GM23338 (cell line): ENCODE results near the gene DXO. TPM values are rescaled to one million over a fixed set of nuclear protein-coding genes. Genes with fewer than 3 reads are reported as not detected.
"Not testable (repeated sequence)": the region's sequence is repeated elsewhere in the genome, so short reads cannot be mapped to it uniquely, and the experiment has no call there.

Source experiments
- ATAC-seq: fragments of 200-7000 bp; cut with Tn5 transposase; 3 replicates; pipeline ENCODE4 v1.9.1; 2020
- DNase-seq: peaks from one replicate; pipeline ENCODE4 v3.0.0-alpha.2; 2015; ENCODE audit warnings: low spot score
- H2AFZ ChIP-seq: fragments of 200-600 bp; sonication (generic); 2 replicates; pipeline ENCODE4 v1.8.0; 2016; ENCODE audit warnings: antibody characterized with exemption, mild to moderate bottlenecking, moderate library complexity
- H3F3A ChIP-seq: fragments of 200-600 bp; sonication (generic); replicated peaks from 2 replicates; pipeline ENCODE4 v1.8.0; 2017; ENCODE audit warnings: antibody characterized with exemption, mixed run types, low read depth
- H3K27ac ChIP-seq: fragments of 200-600 bp; sonication (generic); 2 replicates; pipeline ENCODE4 v1.6.1; 2016; ENCODE audit warnings: low read depth
- H3K27me3 ChIP-seq: fragments of 200-600 bp; sonication (generic); 2 replicates; pipeline ENCODE4 v1.8.0; 2016; ENCODE audit warnings: mild to moderate bottlenecking, mixed run types, moderate library complexity; ENCODE audit not compliant: insufficient read depth
- H3K36me3 ChIP-seq: fragments of 200-600 bp; sonication (generic); 2 replicates; pipeline ENCODE4 v1.8.0; 2016; ENCODE audit warnings: mild to moderate bottlenecking; ENCODE audit not compliant: insufficient read depth
- H3K4me1 ChIP-seq: fragments of 200-600 bp; sonication (generic); 2 replicates; pipeline ENCODE4 v1.8.0; 2016; ENCODE audit warnings: mild to moderate bottlenecking, moderate library complexity; ENCODE audit not compliant: insufficient read depth
- H3K4me2 ChIP-seq: fragments of 200-600 bp; sonication (generic); 2 replicates; pipeline ENCODE4 v1.7.1; 2017; ENCODE audit warnings: mixed run types
- H3K4me3 ChIP-seq: fragments of 200-600 bp; sonication (generic); 2 replicates; pipeline ENCODE4 v1.6.1; 2016; ENCODE audit warnings: mixed run types
- H3K79me2 ChIP-seq: fragments of 200-600 bp; sonication (generic); replicated peaks from 2 replicates; pipeline ENCODE4 v1.8.0; 2017; ENCODE audit warnings: mild to moderate bottlenecking; ENCODE audit not compliant: insufficient read depth
- H3K9me2 ChIP-seq: fragments of 200-600 bp; sonication (generic); 2 replicates; pipeline ENCODE4 v1.8.0; 2017; ENCODE audit not compliant: insufficient read depth
- H4K20me1 ChIP-seq: fragments of 200-600 bp; sonication (generic); replicated peaks from 2 replicates; pipeline ENCODE4 v1.8.0; 2017; ENCODE audit warnings: mild to moderate bottlenecking; ENCODE audit not compliant: insufficient read depth
- H3K27ac Mint-ChIP-seq: 2 replicates; pipeline ENCODE4 v1.8.0; 2020; ENCODE audit warnings: inconsistent platforms, mild to moderate bottlenecking, moderate library complexity, mixed read lengths
- H3K27me3 Mint-ChIP-seq: 3 replicates; pipeline ENCODE4 v1.8.0; 2022; ENCODE audit warnings: low read depth, mild to moderate bottlenecking, moderate library complexity, mixed read lengths, inconsistent platforms; ENCODE audit not compliant: insufficient read depth, poor library complexity
- H3K36me3 Mint-ChIP-seq: 3 replicates; pipeline ENCODE4 v1.8.0; 2021; ENCODE audit warnings: low read depth, mild to moderate bottlenecking, inconsistent platforms, moderate library complexity, mixed read lengths
- H3K4me1 Mint-ChIP-seq: 3 replicates; pipeline ENCODE4 v1.8.0; 2020; ENCODE audit warnings: mild to moderate bottlenecking, inconsistent platforms, mixed read lengths
- H3K4me3 Mint-ChIP-seq: 3 replicates; pipeline ENCODE4 v1.8.0; 2021; ENCODE audit warnings: moderate library complexity, mild to moderate bottlenecking, inconsistent platforms, mixed read lengths
- H3K9me3 Mint-ChIP-seq: 3 replicates; pipeline ENCODE4 v1.8.0; 2020; ENCODE audit warnings: moderate library complexity, mild to moderate bottlenecking, inconsistent platforms, mixed read lengths
- CREB1 ChIP-seq: fragments of 250-450 bp; sonication (Bioruptor Pico); IDR thresholded peaks from 2 replicates; pipeline ENCODE4 v1.5.0; 2020; ENCODE audit warnings: low read depth, mild to moderate bottlenecking, moderate library complexity
- EZH2 ChIP-seq: fragments of 200-600 bp; sonication (generic); IDR thresholded peaks from one replicate; pipeline ENCODE4 v1.8.0; 2017; ENCODE audit warnings: antibody characterized with exemption, mild to moderate bottlenecking, low read depth; ENCODE audit not compliant: unreplicated experiment
- EZH2phosphoT487 ChIP-seq: fragments of 200-600 bp; sonication (generic); IDR thresholded peaks from one replicate; pipeline ENCODE4 v1.8.1; 2018; ENCODE audit warnings: antibody characterized with exemption; ENCODE audit not compliant: unreplicated experiment
- JUNB ChIP-seq: IDR thresholded peaks from one replicate; pipeline ENCODE4 v1.6.1; 2016; ENCODE audit warnings: antibody characterized with exemption; ENCODE audit not compliant: unreplicated experiment
- POLR2AphosphoS5 ChIP-seq: IDR thresholded peaks from 2 replicates; pipeline ENCODE4 v1.6.1; 2016; ENCODE audit warnings: antibody characterized with exemption, low read depth
- STAT1 ChIP-seq: IDR thresholded peaks from one replicate; pipeline ENCODE4 v1.6.1; 2016; ENCODE audit warnings: antibody characterized with exemption; ENCODE audit not compliant: unreplicated experiment
- ZNF114 ChIP-seq: fragments of 250-450 bp; sonication (Bioruptor Pico); IDR thresholded peaks from 2 replicates; pipeline ENCODE4 v1.5.0; 2020; ENCODE audit warnings: mild to moderate bottlenecking, moderate library complexity
- ZNF331 ChIP-seq: fragments of 250-450 bp; sonication (Bioruptor Pico); IDR thresholded peaks from 2 replicates; pipeline ENCODE4 v1.5.0; 2020; ENCODE audit warnings: low read depth, mild to moderate bottlenecking, moderate library complexity
- polyA plus RNA-seq: library from polyadenylated mRNA; unstranded; fragments of >200 nt; fragmentation: Nextera tagmentation; extraction: Ambion mirVana; gene quantifications from 2 replicates; pipeline ENCODE4 v1.2.1, GENCODE V29; 2016
- total RNA-seq: library from RNA; depleted of rRNA; stranded (reverse); fragments of >200 nt; shearing (Covaris generic); gene quantifications from 2 replicates; pipeline ENCODE4 v1.2.3, GENCODE V29; 2014
- TF ChIP-seq, protein P1 (sequence below): IDR thresholded peaks from one replicate; pipeline ENCODE4 v1.6.1; 2018; ENCODE audit warnings: antibody characterized with exemption; ENCODE audit not compliant: unreplicated experiment
- TF ChIP-seq, protein P2 (sequence below), 2 experiments: fragments of 200-600 bp in 1 of 2; sonication (generic) in 1 of 2; conservative IDR thresholded peaks; 2 replicates each; pipeline versions ENCODE4 v1.5.1 to v1.6.1; 2016 to 2017; ENCODE audit warnings: antibody characterized with exemption in 2 of 2, low read depth in 2 of 2, mild to moderate bottlenecking in 2 of 2, moderate library complexity in 1 of 2
- TF ChIP-seq, protein P3 (sequence below): IDR thresholded peaks from 2 replicates; pipeline ENCODE4 v1.6.1; 2016; ENCODE audit warnings: antibody characterized with exemption

DXO gene
- total and polyA plus RNA-seq, 2 experiments from 2014 or later = 15.6 to 19.7 TPM

DNA sequence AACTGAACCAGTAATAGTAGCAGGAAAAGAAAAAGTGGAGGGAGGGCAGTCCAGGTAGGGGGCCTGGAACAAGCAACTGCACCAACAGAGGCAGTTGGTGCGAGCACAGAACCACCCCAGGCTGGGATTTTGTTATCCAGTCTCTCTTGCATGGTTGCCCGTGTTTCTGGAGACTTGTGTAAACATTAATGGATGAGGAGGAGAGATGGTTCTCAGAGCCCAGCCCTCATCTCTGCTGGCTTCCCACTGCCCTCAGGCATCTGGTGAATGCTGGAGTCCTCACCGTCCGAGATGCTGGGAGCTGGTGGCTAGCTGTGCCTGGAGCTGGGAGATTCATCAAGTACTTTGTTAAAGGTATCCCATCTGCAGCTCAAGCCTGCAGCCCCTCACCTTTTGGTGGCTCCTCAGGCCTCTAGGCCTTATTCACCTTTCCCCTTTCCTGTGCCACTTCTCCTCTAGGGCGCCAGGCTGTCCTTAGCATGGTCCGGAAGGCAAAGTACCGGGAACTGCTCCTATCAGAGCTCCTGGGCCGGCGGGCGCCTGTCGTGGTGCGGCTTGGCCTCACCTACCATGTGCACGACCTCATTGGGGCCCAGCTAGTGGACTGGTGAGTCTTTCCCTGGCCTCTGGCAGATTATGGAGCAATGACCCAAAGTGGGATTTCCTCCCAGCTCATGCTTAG lies 8.4 kb upstream of the DXO start:
- not testable (repeated sequence) for H3K9me2 ChIP-seq, H3K27me3 ChIP-seq, H3K4me3 ChIP-seq, H3K79me2 ChIP-seq, H3K4me1 ChIP-seq, H3K4me3 Mint-ChIP-seq, H3K4me2 ChIP-seq, H3K27me3 Mint-ChIP-seq, H3K4me1 Mint-ChIP-seq, H4K20me1 ChIP-seq, H3F3A ChIP-seq, H3K27ac ChIP-seq, H3K36me3 ChIP-seq, H2AFZ ChIP-seq, H3K27ac Mint-ChIP-seq, DNase-seq, ATAC-seq
- Mint-ChIP-seq H3K9me3 (peaks cover 20% of the 10 kb centered on the region), H3K36me3 (peaks cover 18% of the 10 kb centered on the region; the same call in 2 of the 3 replicates)

DNA sequence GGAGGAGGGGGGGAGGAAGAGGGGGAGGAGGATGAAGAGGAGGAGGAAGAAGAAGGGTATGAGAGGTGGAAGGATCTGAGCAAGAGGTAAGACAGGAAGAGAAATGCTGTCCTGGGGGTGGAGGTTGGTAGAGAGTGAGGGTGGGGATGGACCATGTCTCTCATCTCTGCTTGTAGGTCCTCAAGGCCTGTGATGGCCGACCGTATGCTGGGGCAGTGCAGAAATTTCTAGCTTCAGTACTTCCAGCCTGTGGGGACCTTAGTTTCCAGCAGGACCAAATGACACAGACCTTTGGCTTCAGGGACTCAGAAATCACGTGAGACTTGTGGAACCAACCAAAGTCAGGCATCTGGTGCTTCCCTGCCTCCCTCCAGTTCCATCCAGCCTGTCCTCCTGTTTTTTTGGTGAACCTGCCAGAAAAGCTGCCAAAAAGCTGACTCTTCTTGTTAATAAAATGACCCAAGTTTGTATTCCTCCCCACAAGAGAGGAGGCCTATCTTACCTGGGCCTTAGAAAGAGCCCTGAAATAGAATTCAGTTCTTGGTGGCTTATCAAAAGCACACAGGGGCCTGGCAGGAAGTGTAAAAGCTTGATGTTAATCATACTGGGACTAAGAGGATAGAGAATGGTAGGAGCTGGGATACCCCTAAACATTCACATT lies 7.4 kb upstream of the DXO start:
- H3K4me3 ChIP-seq = no peak overlapping the region
- DNase-seq (no peak), ATAC-seq (no peak)
- H3K27ac ChIP-seq = no peak overlapping the region
- H3K36me3 ChIP-seq = no peaks in the 10 kb centered on the region
- Mint-ChIP-seq H3K4me1 (no peaks in the 10 kb centered on the region; the same call in 2 of the 3 replicates), H3K9me3 (peaks cover 26% of the 10 kb centered on the region), H3K4me3 (no peak overlapping the region), H3K27ac (no peak overlapping the region), H3K36me3 (peaks cover 25% of the 10 kb centered on the region; the same call in 2 of the 3 replicates), H3K27me3 (peaks cover 2% of the 10 kb centered on the region)
- H3F3A ChIP-seq = no peaks in the 10 kb centered on the region
- no peaks in the 10 kb centered on the region for H3K4me1 ChIP-seq
- H2AFZ ChIP-seq = no peak overlapping the region
- no peaks in the 10 kb centered on the region; the same call in 1 of the 2 replicates for H4K20me1 ChIP-seq
- no peaks in the 10 kb centered on the region for H3K79me2 ChIP-seq
- H3K4me2 ChIP-seq = no peak overlapping the region
- TF ChIP-seq, protein P1, sequence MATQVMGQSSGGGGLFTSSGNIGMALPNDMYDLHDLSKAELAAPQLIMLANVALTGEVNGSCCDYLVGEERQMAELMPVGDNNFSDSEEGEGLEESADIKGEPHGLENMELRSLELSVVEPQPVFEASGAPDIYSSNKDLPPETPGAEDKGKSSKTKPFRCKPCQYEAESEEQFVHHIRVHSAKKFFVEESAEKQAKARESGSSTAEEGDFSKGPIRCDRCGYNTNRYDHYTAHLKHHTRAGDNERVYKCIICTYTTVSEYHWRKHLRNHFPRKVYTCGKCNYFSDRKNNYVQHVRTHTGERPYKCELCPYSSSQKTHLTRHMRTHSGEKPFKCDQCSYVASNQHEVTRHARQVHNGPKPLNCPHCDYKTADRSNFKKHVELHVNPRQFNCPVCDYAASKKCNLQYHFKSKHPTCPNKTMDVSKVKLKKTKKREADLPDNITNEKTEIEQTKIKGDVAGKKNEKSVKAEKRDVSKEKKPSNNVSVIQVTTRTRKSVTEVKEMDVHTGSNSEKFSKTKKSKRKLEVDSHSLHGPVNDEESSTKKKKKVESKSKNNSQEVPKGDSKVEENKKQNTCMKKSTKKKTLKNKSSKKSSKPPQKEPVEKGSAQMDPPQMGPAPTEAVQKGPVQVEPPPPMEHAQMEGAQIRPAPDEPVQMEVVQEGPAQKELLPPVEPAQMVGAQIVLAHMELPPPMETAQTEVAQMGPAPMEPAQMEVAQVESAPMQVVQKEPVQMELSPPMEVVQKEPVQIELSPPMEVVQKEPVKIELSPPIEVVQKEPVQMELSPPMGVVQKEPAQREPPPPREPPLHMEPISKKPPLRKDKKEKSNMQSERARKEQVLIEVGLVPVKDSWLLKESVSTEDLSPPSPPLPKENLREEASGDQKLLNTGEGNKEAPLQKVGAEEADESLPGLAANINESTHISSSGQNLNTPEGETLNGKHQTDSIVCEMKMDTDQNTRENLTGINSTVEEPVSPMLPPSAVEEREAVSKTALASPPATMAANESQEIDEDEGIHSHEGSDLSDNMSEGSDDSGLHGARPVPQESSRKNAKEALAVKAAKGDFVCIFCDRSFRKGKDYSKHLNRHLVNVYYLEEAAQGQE = no peak
- TF ChIP-seq STAT1 (no peak), EZH2phosphoT487 (no peak), EZH2 (no peak), JUNB (no peak), POLR2AphosphoS5 (no peak), ZNF114 (no peak), ZNF331 (CRISPR knock-in tag) (no peak), CREB1 (CRISPR knock-in tag) (no peak)
- TF ChIP-seq, protein P2, sequence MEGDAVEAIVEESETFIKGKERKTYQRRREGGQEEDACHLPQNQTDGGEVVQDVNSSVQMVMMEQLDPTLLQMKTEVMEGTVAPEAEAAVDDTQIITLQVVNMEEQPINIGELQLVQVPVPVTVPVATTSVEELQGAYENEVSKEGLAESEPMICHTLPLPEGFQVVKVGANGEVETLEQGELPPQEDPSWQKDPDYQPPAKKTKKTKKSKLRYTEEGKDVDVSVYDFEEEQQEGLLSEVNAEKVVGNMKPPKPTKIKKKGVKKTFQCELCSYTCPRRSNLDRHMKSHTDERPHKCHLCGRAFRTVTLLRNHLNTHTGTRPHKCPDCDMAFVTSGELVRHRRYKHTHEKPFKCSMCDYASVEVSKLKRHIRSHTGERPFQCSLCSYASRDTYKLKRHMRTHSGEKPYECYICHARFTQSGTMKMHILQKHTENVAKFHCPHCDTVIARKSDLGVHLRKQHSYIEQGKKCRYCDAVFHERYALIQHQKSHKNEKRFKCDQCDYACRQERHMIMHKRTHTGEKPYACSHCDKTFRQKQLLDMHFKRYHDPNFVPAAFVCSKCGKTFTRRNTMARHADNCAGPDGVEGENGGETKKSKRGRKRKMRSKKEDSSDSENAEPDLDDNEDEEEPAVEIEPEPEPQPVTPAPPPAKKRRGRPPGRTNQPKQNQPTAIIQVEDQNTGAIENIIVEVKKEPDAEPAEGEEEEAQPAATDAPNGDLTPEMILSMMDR (conservative IDR thresholded peaks at IDR 0.05; ENCODE audit: low read depth in 2 of 2) = no peak
- TF ChIP-seq, protein P3, sequence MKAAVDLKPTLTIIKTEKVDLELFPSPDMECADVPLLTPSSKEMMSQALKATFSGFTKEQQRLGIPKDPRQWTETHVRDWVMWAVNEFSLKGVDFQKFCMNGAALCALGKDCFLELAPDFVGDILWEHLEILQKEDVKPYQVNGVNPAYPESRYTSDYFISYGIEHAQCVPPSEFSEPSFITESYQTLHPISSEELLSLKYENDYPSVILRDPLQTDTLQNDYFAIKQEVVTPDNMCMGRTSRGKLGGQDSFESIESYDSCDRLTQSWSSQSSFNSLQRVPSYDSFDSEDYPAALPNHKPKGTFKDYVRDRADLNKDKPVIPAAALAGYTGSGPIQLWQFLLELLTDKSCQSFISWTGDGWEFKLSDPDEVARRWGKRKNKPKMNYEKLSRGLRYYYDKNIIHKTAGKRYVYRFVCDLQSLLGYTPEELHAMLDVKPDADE = no peak
- no peaks in the 10 kb centered on the region for H3K9me2 ChIP-seq
- no peaks in the 10 kb centered on the region for H3K27me3 ChIP-seq
